ENCODE results near the gene LRWD1.

The LRWD1 gene

DNA sequence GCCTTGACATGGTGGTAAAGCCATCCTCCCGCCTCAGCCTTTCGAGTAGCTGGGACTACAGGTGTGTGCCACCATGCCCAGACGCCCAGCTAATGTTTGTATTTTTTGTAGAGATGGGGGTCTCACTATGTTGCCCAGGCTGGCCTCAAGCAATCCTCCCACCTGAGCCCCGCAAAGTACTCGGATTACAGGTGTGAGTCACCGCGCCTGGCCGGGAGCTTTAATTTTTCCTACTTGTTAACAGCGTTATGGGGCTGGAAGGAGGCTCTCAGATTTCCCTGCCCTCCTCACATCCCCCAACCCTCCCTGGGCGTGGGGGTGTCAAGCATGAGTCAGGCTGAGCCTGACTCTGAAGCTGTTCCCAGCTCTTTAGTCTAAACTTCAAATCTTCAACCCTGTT is 8.5 kb upstream of the LRWD1 start:
- peak; percentile 12 for DNase-seq (ENCODE audit: low spot score)
- in situ Hi-C loops (cut with MboI; ENCODE audit: low pct_unique_long_range_greater_than_20kb, low sequenced_read_pairs, unreplicated experiment): no loop called here
- no peak for TF ChIP-seq CTCF (IDR thresholded peaks at IDR 0.05; ENCODE audit: extremely low read depth, insufficient read depth, missing control alignments)

- no peak for TF ChIP-seq CTCF (IDR thresholded peaks at IDR 0.05; ENCODE audit: extremely low read depth, insufficient read depth, missing control alignments)
- peak; percentile 17 for DNase-seq (ENCODE audit: low spot score)
- in situ Hi-C loops (cut with MboI; ENCODE audit: low pct_unique_long_range_greater_than_20kb, low sequenced_read_pairs, unreplicated experiment): no loop called here
Observed at GRCh38 chr7:102457352-102457924, 7.3 kb upstream of the LRWD1 start.

DNA sequence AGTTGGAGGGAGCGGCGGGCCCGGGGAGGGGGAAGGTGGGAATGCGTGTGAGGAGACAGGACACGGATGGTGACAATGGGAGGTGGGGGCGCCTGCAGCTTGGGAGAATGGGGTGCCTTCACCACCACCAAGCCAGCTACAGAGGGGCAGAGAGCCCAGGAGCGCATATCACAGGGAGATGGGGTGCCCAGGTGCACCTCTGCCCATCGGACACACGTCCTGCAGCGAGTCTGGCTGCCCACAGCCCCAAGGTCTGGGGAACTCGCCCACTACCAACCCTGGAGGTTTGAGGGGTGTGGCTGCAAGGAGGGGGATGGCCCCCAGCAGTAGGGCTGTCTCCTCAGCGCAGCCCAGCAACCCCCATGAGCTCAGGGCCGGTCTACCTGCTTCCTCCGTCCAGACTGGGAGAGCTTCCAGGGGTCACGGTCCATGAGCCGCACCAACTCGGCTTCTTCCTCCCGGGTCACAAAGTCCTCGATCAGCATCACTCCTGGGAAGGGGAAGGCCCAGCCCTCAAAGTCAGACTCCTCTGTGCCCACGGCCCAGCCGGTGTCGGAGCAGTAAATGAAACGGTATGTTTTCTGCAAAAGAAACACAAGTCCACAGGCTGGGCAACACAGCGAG is 5.5 kb upstream of the LRWD1 start:
- TF ChIP-seq CTCF (IDR thresholded peaks at IDR 0.05; ENCODE audit: extremely low read depth, insufficient read depth, missing control alignments): no peak
- DNase-seq (ENCODE audit: low spot score): peak; percentile 15
- in situ Hi-C loops (cut with MboI; ENCODE audit: low pct_unique_long_range_greater_than_20kb, low sequenced_read_pairs, unreplicated experiment): no loop called here

GRCh38 chr7:102460467-102460866 is 4.3 kb upstream of the LRWD1 start:
- in situ Hi-C loops (cut with MboI; ENCODE audit: low pct_unique_long_range_greater_than_20kb, low sequenced_read_pairs, unreplicated experiment): no loop called here
- peak; percentile 20 for DNase-seq (ENCODE audit: low spot score)
- no peak for TF ChIP-seq CTCF (IDR thresholded peaks at IDR 0.05; ENCODE audit: extremely low read depth, insufficient read depth, missing control alignments)

DNA sequence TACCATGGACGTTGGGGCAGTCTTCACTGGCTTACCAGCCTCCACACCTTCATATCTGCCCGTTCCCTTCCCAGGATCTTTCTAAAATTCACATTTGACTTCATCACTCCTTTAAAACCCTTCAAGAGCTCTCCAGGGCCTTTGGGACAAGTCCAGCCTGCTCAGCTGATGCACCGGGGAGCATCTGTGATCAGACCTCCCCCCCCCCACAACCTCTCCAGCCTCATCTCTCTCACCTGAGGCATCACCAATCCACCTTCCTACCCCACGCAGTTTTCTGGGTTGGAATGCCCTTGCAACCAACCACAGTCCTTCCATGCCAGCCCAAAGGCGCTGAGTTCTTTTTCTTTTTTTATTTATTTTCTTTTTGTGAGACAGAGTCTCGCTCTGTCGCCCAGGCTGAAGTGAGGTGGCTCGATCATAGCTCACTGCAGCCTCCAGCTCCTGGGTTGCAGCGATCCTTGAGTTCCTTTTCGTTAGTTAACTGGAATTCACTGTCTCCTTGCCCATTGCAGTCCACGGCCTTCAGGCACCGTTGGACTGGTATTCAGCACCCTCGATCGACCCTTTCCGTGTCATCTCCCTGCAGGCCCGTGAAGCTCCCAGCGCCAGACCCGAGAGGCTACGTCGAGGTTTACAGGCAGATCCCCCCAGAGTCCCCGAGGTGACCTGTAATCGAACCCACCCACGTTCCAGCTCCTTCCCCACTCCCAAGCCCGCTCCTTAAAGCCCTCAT is 775 bp upstream of the LRWD1 start:
- TF ChIP-seq CTCF (IDR thresholded peaks at IDR 0.05; ENCODE audit: extremely low read depth, insufficient read depth, missing control alignments): no peak
- DNase-seq (ENCODE audit: low spot score): peak; percentile 54
- in situ Hi-C loops (cut with MboI; ENCODE audit: low pct_unique_long_range_greater_than_20kb, low sequenced_read_pairs, unreplicated experiment): no loop called here

GRCh38 chr7:102466097-102466496 is 1.3 kb downstream of the LRWD1 start:
- peak; percentile 35 for DNase-seq (ENCODE audit: low spot score)
- in situ Hi-C loops (cut with MboI; ENCODE audit: low pct_unique_long_range_greater_than_20kb, low sequenced_read_pairs, unreplicated experiment): loop anchor here (5.0 kb wide), 1 partner anchor 64 kb away; no protein-coding TSS in a partner anchor
- no peak for TF ChIP-seq CTCF (IDR thresholded peaks at IDR 0.05; ENCODE audit: extremely low read depth, insufficient read depth, missing control alignments)
